Esophagus squamous epithelium (tissue), 5 donors: ENCODE results near the gene PKMYT1. TPM values are rescaled to one million over a fixed set of nuclear protein-coding genes. Genes with fewer than 3 reads are reported as not detected.

Experiments used
- DNase-seq: peaks from one replicate; lab custom pipeline; 2025; lab: John Stamatoyannopoulos, UW
- H3K27ac ChIP-seq, 4 donors: fragments of 200-600 bp; sonication (generic); one replicate each; pipeline ENCODE4 v1.5.1; 2016 to 2019; ENCODE audit warnings: mild to moderate bottlenecking in 1 of 4
- H3K27me3 ChIP-seq, 4 donors: fragments of 200-600 bp; sonication (generic); 1 replicate in 3 of 4; 2 replicates in 1 of 4; pipeline versions ENCODE4 v1.5.1 to v1.6.0; 2017 to 2021; ENCODE audit warnings: antibody characterized with exemption in 1 of 4
- H3K36me3 ChIP-seq, 3 donors: fragments of 200-600 bp; sonication (generic); one replicate each; pipeline ENCODE4 v1.5.1; 2016 to 2019
- H3K4me1 ChIP-seq, 3 donors: fragments of 200-600 bp; sonication (generic); one replicate each; pipeline ENCODE4 v1.5.1; 2017 to 2019
- H3K4me3 ChIP-seq, 4 donors: fragments of 200-600 bp; sonication (generic); 1 replicate in 3 of 4; 2 replicates in 1 of 4; pipeline ENCODE4 v1.5.1; 2016 to 2019; ENCODE audit warnings: mild to moderate bottlenecking in 2 of 4, moderate library complexity in 1 of 4
- H3K9me3 ChIP-seq, 3 donors: fragments of 200-600 bp; sonication (generic); one replicate each; pipeline ENCODE4 v1.5.1; 2016 to 2019
- POLR2A ChIP-seq, 4 donors: fragments of 450-650 bp; IDR thresholded peaks; one replicate each; pipeline ENCODE4 v1.6.1; 2017; ENCODE audit warnings: antibody characterized with exemption in 4 of 4, mild to moderate bottlenecking in 4 of 4, moderate library complexity in 3 of 4
- WGBS, 2 donors: methylation state at CpG; one replicate each; pipeline ENCODE4 v1.1.5; 2018; 5-methylcytosine and 5-hydroxymethylcytosine counted together
- intact Hi-C: fragments of 100-400 bp; cut with DNase I; formaldehyde crosslinking; loops from one replicate; pipeline ENCODE4 v1.15.0; 2022
- total RNA-seq, 4 donors: library from RNA; depleted of rRNA; stranded (reverse); fragments of >200 nt; gene quantifications; one replicate each; pipeline ENCODE4 v1.1.0, GENCODE V29; 2016
- TF ChIP-seq, protein P1 (sequence below), 6 experiments: fragments of 450-650 bp in 4 of 6; fragments of 200-600 bp in 2 of 6; sonication (generic) in 2 of 6; IDR thresholded peaks; one replicate each; pipeline ENCODE4 v1.5.1; 2016 to 2019; ENCODE audit warnings: antibody characterized with exemption in 6 of 6, mild to moderate bottlenecking in 4 of 6, moderate library complexity in 4 of 6
- donor health status: DM: yes; HTN: yes; CAD: no.

Gene PKMYT1
- total RNA-seq, 4 donors from 2014 or later, result 4.2 to 33.1 (median 13.0) TPM

DNA sequence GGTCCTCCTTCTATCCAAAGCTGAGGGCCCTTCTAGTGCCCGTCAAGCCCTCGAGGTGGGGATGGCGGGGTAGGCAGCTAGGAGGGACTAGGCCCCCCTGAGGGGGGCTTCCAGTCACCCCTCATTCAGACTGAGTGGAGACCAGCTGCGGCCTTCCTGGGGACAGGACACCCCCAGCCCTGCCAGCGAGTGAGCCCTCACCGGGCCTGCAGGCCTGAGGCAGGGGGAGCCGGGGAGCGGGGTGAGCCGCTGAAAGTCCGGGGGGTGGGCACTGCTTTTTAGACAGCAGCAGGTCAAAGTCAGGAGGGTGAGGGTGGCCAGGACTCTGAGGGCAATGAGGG, 24.8 kb downstream of the PKMYT1 start:
- H3K4me3 ChIP-seq, result no peak overlapping the region
- DNase-seq, result no peak
- H3K36me3 ChIP-seq, result no peaks in the 10 kb centered on the region
- no peak overlapping the region for H3K27ac ChIP-seq
- TF ChIP-seq POLR2A (IDR thresholded peaks at IDR 0.05), result no peak
- TF ChIP-seq, protein P1, sequence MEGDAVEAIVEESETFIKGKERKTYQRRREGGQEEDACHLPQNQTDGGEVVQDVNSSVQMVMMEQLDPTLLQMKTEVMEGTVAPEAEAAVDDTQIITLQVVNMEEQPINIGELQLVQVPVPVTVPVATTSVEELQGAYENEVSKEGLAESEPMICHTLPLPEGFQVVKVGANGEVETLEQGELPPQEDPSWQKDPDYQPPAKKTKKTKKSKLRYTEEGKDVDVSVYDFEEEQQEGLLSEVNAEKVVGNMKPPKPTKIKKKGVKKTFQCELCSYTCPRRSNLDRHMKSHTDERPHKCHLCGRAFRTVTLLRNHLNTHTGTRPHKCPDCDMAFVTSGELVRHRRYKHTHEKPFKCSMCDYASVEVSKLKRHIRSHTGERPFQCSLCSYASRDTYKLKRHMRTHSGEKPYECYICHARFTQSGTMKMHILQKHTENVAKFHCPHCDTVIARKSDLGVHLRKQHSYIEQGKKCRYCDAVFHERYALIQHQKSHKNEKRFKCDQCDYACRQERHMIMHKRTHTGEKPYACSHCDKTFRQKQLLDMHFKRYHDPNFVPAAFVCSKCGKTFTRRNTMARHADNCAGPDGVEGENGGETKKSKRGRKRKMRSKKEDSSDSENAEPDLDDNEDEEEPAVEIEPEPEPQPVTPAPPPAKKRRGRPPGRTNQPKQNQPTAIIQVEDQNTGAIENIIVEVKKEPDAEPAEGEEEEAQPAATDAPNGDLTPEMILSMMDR (IDR thresholded peaks at IDR 0.05), result no peak
- WGBS, 2 donors, result 53% methylated on average over 2 of the region's 10 CpGs; no CpG with 5 or more reads in 1 of the 2 donors
- H3K4me1 ChIP-seq, result peaks cover 0 to 37% (median 0%) of the 10 kb centered on the region in 3 donors
- no peaks in the 10 kb centered on the region for H3K9me3 ChIP-seq
- intact Hi-C loops, result no loop called here
- peaks cover 0 to 68% (median 6%) of the 10 kb centered on the region in 4 donors for H3K27me3 ChIP-seq

DNA sequence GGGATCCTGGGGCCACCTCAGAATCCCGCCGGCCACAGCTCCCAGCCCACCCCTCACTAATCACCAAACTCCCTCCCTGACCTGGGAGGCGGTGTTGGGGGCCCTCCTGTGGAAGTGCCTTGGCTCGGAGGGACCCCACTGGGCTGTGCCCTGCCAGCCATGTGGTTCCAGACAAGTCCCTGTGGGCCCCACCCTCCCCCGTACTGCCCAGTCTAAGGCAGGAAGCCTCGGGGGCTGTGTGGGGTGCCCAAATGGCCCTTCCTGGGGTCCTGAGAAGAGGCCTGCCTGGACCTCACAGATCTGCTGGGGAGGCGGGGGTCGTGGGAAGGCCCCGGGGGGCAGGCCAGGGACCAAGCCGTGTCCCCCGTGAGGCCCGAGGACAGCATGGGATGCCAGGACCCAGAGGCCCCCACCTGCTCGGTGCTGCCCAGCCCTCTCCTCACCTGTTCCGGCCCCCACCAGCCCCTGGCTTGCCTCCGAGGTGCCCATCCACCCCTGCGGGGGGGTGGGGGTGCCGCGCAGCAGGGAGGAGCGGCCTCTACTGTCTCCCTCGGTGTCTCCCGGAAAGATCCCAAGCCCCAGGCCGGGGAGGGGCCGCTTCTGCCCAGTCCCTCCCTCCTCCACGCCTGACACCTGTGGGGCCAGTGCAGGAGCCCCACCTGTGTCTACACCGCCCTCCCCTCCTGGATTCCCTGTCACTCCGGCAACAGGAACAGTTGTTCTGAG, 25.4 kb downstream of the PKMYT1 start:
- Histone ChIP-seq H3K4me3 (no peak overlapping the region), H3K27me3 (peaks cover 0 to 62% (median 6%) of the 10 kb centered on the region in 4 donors), H3K27ac (no peak overlapping the region), H3K4me1 (peaks cover 0 to 37% (median 0%) of the 10 kb centered on the region in 3 donors), H3K36me3 (peaks cover 0 to 4% (median 0%) of the 10 kb centered on the region in 3 donors), H3K9me3 (no peaks in the 10 kb centered on the region)
- DNase-seq, result no peak
- TF ChIP-seq, protein P1 (IDR thresholded peaks at IDR 0.05), result no peak
- no peak for TF ChIP-seq POLR2A (IDR thresholded peaks at IDR 0.05)
- intact Hi-C loops, result no loop called here
- 18 to 41% methylated on average over 5 to 12 of the region's 26 CpGs for WGBS, 2 donors

DNA sequence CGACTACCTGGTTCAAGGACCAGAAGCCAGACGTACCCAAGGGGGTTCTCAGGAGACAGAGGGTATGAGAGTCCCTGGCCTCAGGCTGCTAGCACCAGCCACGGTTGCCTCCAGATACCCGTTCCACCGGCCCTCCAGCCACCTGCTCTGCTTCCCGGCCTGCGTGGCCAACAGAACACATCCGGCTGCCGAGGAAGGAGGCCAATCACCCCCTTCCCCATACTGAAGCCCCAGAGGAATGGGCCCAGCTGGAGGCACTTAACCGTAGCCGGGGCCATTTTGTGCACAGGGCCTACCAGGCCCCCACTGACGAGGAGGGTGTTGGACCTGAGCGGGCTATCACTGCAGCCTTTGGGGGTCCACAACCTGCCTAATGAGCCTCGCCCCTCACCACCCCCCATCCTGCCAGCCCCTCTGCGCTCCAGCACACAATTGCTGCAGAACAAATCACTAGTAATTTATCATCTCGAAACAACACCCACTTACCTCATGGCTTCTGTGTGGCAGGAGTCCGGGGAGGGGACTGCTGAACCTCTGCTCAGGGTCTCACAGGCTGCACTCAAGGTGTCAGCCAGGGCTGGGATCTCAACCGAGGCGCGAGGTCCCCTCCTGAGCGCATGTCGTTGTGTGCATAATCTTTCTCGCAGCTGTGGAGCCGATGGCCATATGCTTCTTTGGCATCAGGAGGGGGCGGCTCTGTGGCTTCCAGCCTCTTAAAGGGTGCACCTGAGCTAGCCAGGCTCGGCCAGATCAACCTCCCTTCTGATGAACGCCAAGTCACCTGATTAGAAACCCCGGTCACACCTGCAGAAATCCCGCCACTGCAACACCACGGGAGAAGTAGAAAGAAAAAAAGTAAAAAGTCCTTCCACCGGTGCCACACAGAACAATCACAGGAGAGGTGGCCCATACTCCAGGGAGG, 26.3 kb downstream of the PKMYT1 start:
- intact Hi-C loops, result no loop called here
- Histone ChIP-seq H3K4me1 (peaks cover 0 to 32% (median 0%) of the 10 kb centered on the region in 3 donors), H3K4me3 (no peak overlapping the region), H3K27ac (no peak overlapping the region), H3K36me3 (peaks cover 0 to 13% (median 4%) of the 10 kb centered on the region in 3 donors), H3K9me3 (no peaks in the 10 kb centered on the region), H3K27me3 (peaks cover 0 to 54% (median 6%) of the 10 kb centered on the region in 4 donors)
- no peak for DNase-seq
- no peak for TF ChIP-seq POLR2A (IDR thresholded peaks at IDR 0.05)
- TF ChIP-seq, protein P1 (IDR thresholded peaks at IDR 0.05), result no peak
- WGBS, 2 donors, result 53 to 63% methylated on average over 8 to 9 of the region's 31 CpGs

DNA sequence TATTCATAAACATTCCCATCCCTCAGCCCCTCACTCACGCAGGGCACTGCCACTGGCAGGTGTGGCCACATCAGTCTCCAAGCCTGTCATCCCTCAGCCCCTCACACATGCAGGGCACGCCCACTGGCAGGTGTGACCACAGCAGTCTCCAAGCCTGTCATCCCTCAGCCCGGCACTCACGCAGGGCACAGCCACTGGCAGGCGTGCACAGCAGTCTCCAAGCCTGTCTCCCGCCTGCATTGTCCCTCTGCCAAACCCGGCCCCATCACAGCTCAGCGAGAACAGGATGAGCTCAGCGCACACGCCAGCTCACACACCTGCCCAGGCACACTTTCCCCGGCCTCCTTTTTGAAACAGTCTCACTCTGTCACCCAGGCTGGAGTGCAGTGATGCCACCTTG, 27.6 kb downstream of the PKMYT1 start:
- WGBS, 2 donors, result 20 to 32% methylated on average over 8 to 10 of the region's 11 CpGs
- Histone ChIP-seq H3K36me3 (peaks cover 0 to 17% (median 7%) of the 10 kb centered on the region in 3 donors), H3K27me3 (peaks cover 0 to 42% (median 6%) of the 10 kb centered on the region in 4 donors), H3K27ac (no peak overlapping the region), H3K4me3 (no peak overlapping the region), H3K4me1 (peaks cover 0 to 28% (median 0%) of the 10 kb centered on the region in 3 donors), H3K9me3 (no peaks in the 10 kb centered on the region)
- intact Hi-C loops, result no loop called here
- DNase-seq, result no peak
- TF ChIP-seq, protein P1 (IDR thresholded peaks at IDR 0.05), result no peak
- no peak for TF ChIP-seq POLR2A (IDR thresholded peaks at IDR 0.05)
